HG02970 (cell line): ENCODE data around the gene ESR2.
"Not testable (repeated sequence)": the region's sequence is repeated elsewhere in the genome, so short reads cannot be mapped to it uniquely, and the experiment has no call there.

Experiments used
- ATAC-seq: cut with Tn5 transposase; IDR thresholded peaks from one replicate; pipeline ENCODE4 v1.9.1; 2021; ENCODE audit warnings: mild to moderate bottlenecking, moderate library complexity, moderate number of reproducible peaks; ENCODE audit not compliant: unreplicated experiment, low FRiP score

ESR2 gene

DNA sequence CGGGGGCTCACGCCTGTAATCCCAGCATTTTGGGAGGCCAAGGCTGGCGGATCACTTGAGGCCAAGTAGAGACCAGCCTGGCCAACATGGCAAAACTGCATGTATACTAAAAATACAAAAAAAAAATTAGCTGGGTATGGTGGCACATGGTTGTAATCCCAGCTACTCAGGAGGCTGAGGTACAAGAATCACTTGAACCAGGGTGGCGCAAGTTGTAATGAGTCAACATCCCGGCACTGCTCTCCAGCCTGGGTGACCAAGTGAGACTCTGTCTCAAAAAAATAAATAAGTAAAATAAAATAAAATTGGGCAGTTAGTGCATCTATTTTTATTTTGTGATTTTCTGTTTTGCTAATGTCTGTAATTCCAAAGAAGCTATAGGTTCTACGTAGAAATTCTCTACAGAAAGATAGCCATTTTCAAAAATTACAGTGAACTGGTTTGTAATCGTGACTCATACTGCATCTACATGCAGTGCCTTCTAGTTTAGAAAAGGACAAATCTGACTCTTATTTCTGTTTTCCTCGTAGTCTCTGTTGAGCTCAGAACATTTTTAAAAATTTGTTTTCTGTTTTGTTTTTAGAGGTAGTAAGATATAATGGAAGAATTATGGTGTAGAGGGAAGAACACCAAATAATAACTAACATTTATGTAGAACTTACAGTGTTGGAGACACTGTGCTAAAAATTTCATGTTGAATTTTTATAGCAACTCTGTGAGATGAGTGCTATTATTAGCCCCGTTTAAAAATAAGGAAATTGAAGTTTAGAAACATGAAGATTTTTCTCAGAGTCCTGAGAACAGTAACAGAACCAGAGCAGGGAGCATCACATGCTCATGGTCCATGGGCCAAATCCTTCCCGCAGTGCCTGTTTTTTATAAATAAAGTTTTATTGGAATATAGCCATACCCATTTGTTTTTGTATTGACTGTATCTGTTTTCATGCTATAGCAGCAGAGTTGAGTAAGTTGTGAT, 240.2 kb downstream of the ESR2 start:
- ATAC-seq: no peak

DNA sequence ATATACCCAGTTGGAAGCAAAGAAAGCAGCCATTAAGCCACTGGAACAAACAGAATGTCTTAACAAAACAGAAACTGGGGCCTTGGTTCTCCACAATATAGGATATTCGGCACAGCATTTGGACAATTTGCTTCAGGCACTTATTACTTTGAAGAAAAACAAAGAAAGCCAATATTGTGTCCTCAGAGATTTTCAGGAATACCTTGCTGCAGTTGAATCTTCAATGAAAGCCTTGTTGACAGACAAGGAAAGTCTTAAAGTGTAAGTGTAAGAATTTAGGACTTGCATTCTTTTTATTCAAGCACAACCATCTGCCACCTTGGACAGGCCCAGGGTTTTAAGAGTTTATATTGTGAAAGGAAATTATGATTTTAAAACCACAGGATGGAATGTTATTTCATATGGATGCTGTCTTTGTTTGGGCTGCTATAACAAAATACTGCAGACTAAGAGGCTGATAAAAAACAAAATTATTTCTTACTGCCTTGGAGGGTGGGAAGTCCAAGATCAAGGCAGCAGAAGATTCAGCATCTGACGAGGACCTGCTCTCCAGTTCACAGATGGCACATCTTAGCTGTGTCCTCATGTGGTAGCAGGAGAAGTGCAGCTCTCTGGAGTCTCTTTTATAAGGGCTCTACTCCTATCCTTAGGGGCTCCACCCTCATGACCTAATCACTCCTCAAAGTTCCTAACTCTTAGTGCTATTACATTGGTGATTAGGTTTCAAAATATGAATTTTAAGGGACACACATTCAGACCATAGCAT, 244.4 kb downstream of the ESR2 start:
- ATAC-seq: no peak

DNA sequence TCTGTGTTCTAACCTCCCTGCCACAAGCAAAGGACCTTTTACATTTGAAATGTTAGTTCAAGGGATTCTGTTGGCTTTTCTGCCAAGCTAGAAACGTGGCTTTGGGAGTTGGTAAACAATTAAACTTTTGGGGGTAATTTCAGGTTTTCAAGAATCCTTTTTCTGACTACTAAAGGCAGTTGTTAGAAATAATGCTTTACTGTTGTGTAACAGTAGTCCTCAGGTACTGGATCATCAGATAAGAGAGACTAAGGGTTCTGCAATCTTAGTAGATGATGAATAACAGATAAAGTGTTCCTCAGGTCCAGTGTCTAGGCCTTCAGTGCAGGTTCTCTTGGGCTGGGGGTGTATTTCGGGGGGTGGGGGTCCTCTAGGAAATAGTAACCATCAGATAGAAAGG, 249.1 kb downstream of the ESR2 start:
- no peak for ATAC-seq

DNA sequence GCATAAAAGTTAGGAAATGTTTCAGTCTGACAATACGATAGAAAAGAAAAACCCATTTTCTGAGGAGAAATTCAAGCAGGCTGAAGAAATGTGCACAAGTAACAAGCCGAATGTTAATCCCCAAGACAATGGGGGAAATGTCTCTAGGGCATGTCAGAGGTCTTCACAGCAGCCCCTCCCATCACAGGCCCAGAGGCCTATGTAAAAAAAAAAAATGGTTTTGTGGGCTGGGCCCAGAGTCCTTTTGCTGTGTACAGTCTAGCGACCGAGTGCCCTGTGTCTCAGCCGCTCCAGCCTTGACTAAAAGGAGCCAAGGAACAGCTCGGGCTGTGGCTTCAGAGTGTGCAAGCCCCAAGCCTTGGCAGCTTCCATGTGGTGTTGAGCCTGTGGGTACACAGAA, 250.9 kb downstream of the ESR2 start:
- ATAC-seq: not testable (repeated sequence)

DNA sequence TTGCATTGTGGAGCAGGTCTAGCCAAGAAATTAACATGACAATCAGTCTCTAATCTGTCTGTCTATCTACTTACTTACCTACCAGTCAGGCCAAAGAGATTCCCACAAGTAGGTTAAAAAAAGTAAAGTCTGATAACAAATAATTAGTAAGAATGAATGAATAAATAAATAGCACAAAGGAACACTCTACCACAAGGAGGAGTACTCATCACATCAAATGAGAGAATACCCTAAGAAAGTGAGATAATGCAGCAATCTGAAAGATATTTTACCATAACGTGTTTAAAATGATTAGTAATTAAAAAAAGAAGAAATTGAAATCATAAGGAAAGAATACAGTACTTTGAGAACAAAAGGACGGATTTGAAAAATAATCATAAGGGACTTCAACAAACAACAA, 254.1 kb downstream of the ESR2 start:
- no peak for ATAC-seq

DNA sequence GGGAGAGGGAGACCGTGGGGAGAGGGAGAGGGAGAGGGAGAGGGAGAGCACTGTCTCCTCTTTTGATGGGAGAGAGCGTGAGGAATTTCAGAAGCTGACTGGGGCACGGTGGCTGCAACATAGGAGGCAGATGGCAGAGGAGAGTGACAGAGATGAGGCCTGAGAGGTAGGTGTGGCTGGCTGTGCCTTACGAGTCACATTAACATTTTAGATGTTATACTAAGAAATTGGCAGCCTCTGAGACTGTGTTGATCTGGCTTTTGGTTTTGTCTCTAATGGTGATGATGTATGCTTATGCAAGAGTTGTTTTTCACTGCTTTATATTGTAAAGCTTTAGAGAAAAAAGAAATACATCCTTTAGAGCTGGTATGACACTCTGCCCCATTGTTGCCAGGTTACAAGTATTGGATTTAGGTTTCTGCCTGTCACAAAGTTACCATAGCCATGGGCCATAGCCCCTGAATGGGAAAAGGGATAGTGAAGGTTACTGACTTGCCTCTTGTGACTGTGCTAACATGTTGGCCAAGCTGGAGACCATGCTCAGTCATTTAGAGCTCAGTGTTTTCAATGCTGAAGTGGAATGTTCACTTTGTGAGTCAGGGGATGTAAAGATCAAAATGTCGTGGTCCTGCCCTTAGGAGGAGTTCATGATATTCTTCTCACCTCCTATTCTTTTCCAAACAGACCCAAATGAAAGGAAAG, 255.2 kb downstream of the ESR2 start:
- no peak for ATAC-seq

DNA sequence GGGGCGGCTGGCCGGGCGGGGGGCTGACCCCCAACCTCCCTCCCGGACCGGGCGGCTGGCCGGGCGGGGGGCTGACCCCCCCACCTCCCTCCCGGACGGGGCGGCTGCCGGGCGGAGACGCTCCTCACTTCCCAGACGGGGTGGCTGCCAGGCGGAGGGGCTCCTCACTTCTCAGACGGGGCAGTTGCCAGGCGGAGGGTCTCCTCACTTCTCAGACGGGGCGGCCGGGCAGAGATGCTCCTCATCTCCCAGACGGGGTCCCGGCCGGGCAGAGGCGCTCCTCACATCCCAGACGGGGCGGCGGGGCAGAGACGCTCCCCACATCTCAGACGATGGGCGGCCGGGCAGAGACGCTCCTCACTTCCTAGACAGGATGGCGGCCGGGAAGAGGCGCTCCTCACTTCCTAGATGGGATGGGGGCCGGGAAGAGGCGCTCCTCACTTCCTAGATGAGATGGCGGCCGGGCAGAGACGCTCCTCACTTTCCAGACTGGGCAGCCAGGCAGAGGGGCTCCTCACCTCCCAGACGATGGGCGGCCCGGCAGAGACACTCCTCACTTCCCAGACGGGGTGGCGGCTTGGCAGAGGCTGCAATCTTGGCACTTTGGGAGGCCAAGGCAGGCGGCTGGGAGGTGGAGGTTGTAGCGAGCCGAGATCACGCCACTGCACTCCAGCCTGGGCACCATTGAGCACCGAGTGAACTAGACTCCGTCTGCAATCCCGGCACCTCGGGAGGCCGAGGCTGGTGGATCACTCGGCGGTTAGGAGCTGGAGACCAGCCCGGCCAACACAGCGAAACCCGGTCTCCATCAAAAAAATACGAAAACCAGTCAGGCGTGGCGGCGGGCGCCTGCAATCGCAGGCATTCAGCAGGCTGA, 256.1 kb downstream of the ESR2 start:
- not testable (repeated sequence) for ATAC-seq

DNA sequence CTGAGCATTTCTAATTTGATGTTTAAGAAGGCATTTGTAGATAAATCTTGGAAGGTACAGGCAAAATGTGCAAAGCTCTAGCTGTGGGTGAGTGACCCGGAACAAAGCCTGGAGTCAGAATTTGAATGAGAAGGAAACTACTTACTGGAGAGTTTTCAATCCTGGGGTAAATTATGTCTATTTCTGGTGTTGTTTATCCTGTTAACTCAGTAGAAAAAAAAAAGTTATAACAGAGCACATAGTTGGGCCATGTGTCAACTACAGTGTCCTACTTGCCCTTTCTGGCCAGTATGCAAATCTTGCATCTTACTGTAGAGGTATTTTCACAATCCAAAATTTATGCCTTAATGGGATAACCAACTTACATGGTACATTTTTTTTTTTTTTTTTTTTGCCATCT, 259.0 kb downstream of the ESR2 start:
- ATAC-seq: no peak
